Lower leg skin (tissue), 3 donors: ENCODE measurements around the gene UBALD1.

Experiments used
- CTCF ChIP-seq, 3 donors: fragments of 450-650 bp; IDR thresholded peaks; one replicate each; pipeline ENCODE4 v1.5.1; 2016; ENCODE audit warnings: antibody characterized with exemption in 3 of 3, mild to moderate bottlenecking in 3 of 3, moderate library complexity in 2 of 3
- POLR2A ChIP-seq, 2 donors: fragments of 450-650 bp; IDR thresholded peaks; one replicate each; pipeline ENCODE4 v1.6.1; 2016 to 2017; ENCODE audit warnings: antibody characterized with exemption in 2 of 2, mild to moderate bottlenecking in 1 of 2, moderate library complexity in 1 of 2

GRCh38 chr16:4612474-4612931, 2.2 kb downstream of the UBALD1 start:
- TF ChIP-seq CTCF (IDR thresholded peaks at IDR 0.05) (no peak), POLR2A (IDR thresholded peaks at IDR 0.05) (no peak)
